NCI-H146 treated with DMSO at 0.1 percent for 48 hours (cell line): ENCODE data around the gene USP9Y.
"Not testable (repeated sequence)": the region's sequence is repeated elsewhere in the genome, so short reads cannot be mapped to it uniquely, and the experiment has no call there.

Source experiments
- DNase-seq: peaks from one replicate; lab custom pipeline; 2025; ENCODE audit not compliant: unreplicated experiment; lab: John Stamatoyannopoulos, UW

The USP9Y gene, protein sequence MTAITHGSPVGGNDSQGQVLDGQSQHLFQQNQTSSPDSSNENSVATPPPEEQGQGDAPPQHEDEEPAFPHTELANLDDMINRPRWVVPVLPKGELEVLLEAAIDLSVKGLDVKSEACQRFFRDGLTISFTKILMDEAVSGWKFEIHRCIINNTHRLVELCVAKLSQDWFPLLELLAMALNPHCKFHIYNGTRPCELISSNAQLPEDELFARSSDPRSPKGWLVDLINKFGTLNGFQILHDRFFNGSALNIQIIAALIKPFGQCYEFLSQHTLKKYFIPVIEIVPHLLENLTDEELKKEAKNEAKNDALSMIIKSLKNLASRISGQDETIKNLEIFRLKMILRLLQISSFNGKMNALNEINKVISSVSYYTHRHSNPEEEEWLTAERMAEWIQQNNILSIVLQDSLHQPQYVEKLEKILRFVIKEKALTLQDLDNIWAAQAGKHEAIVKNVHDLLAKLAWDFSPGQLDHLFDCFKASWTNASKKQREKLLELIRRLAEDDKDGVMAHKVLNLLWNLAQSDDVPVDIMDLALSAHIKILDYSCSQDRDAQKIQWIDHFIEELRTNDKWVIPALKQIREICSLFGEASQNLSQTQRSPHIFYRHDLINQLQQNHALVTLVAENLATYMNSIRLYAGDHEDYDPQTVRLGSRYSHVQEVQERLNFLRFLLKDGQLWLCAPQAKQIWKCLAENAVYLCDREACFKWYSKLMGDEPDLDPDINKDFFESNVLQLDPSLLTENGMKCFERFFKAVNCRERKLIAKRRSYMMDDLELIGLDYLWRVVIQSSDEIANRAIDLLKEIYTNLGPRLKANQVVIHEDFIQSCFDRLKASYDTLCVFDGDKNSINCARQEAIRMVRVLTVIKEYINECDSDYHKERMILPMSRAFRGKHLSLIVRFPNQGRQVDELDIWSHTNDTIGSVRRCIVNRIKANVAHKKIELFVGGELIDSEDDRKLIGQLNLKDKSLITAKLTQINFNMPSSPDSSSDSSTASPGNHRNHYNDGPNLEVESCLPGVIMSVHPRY (N-terminal part only)

GRCh38 chrY:12701181-12701695, at the start of gene USP9Y:
Gene USP9Y (plus strand): TSS chrY:12701231. CDS start chrY:12709448, 8,217 bp downstream.
- no peak for DNase-seq

GRCh38 chrY:12651621-12652036, 49.4 kb upstream of the USP9Y start:
- no peak for DNase-seq

- no peak for DNase-seq
These were observed 39.0 kb upstream of the USP9Y start for GRCh38 chrY:12661745-12662681.

DNA sequence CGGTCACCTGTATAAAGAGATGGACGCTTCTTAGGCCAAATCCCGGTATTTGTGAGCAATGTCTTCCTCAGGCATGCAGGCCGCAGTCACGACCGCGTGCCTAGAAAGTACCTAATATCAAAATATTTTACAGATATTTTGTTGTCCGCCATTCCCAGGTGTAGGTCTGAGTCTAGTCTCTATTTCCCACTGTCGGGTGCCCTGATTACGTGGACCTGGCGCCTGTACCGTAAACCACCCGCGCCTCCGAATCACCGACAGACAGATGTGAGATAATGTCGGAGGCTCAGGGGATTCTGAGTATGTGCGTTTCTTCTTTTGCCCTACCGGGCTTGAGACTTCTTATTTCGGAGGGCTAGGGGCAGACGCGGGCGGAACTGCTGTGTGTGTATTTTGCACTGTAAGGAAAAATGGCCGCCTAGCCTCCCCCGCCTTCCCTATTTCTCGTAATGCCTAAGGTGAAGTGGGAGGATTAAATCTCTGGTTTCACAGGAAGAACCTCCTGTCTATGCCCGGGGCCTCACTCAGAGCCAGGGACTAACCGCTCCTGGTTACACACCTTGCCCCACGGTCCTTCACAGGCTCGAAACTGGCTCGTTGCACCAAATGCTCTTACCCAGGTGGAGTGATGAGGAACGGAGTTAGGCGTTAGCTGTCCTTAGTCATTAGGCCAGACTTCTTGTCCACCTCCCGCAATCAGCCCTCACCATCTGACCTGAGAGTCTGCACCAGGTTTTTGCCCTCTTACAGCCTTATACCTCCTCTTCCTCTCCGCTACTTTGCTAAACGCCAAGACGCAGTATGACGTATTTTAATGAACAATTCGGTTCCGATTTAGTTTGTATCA, 38.1 kb upstream of the USP9Y start:
- no peak for DNase-seq

DNA sequence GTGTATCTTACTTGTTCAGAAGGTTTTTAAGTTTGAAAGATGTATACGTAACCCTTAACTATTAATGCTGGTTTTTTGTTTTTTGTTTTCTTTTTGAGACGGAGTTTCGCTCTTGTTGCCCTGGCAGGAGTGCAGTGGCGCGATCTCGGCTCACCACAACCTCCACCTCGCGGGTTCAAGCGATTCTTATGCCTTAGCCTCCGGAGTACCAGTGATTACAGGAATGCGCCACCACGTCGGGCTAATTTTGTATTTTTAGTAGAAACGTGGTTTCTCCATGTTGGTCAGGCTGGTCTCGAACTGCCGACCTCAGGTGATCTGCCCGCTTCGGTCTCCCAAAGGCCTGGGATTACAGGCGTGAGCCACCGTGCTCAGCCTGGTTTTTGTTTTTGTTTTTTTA, 37.2 kb upstream of the USP9Y start:
- not testable (repeated sequence) for DNase-seq

DNA sequence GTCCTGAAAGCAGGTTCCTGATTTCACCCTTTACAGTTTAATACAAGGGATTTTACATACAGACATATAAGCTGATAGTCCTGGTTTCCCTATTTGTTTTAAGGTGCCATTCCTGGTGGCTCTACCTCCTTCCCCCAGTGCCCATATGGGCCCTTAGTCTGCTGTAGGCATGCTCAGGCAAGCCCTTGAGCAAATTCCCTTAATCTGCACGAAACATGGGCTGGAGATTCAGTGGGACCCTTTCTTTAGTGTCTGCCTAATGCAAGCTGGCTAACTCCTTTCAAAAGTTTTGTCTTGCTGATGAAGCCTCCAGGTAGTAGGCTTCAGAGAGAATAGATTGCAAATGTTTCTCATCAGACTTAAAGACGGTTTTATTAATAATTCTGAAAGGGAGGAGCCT, 22.9 kb upstream of the USP9Y start:
- DNase-seq = no peak

DNA sequence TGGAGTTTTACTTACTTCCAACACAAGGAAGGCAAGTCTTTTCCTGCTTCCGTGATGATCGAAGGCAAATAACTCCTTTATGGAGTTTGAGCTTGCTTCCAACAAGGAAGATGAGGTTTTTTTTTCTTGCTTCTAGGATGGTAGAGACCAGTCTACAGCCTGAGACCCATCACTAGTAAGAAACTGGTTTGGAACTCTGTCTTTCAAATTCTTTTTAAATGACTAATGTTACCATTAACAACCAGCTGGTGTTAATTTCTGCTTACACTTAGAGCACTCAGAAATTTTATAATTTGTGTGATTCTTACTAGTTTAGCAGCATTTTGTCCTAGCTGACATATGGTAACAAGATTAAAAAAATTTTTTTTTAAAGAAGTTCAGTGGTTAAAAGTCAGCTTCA, 19.5 kb upstream of the USP9Y start:
- DNase-seq = no peak

DNA sequence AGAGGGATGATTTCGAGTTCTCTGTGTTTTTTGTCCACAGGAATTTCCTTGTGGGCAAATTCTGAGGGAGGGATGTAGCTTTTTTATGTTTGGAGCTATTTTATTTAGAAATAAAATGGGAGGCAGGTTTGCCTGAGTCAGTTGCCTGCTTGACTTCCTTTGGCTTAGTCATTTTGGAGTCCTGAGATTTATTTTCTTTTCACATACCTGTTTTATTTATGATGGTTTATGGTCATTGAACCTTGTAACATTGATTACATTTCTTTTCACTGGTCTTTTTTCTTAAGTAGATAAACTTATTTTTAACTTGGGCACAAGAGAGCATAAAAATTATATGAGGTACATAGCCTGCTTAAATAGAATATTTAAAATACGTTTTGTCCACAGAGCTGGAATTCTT, 12.7 kb upstream of the USP9Y start:
- no peak for DNase-seq

GRCh38 chrY:12700087-12700486, 944 bp upstream of the USP9Y start:
- DNase-seq = no peak

GRCh38 chrY:12702174-12702573, 1.1 kb downstream of the USP9Y start:
- no peak for DNase-seq

DNA sequence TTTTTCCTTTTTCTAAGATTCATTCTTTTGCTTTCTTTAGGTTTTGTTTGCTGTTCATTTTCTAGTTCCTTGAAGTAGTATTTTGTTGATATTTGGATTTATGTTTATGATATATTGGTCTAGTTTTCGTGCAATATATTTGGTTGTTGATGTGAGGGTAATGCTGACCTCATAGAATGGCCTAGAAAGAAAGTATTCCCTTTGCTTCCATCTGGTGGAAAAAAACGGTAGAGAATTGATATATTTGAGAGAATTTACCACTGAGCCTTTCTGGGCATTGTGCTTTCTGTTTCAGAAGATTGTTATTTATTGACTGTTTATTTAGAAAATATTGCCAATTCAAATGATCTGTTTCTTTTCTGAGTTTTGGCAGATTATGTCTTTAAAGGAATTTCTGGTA, 9.4 kb downstream of the USP9Y start:
- DNase-seq = no peak

DNA sequence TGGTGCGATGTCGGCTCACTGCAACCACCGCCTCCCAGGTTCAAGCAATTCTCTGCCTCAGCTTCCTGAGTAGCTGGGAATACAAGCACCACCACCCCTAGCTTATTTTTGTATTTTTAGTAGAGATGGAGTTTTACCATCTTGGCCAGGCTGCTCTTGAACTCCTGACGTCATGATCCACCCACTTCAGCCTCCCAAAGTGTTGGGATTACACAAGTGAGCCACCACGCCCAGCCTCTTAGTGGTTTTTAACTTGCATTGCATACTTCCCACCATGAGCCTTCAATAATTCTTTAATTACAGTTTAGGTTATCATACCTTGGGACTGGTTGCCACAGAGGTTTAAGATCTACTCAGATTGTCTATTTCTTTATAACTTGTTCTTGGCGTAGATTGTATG, 14.3 kb downstream of the USP9Y start:
- no peak for DNase-seq

GRCh38 chrY:12729746-12730145, 28.7 kb downstream of the USP9Y start:
- DNase-seq = no peak

GRCh38 chrY:12733625-12734024, 32.6 kb downstream of the USP9Y start:
- no peak for DNase-seq

DNA sequence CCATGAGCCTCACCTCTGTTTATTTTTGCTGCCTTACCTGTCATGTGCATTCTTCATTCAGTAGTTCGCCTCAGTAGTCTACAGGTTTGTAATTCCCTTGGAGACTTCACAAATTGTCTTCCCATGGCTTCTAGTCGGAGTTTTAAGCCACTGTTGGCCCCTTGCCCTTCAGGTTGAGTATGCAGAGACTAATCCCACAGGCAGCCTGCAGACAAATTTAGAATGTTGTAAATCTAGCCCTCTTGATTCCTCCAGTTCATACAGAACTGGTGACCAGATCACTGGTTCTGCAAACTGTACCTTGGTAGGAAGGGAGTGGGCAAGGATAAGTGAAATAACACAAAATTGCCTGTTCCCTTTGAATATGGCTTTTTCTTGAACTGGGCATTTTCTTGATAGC, 33.0 kb downstream of the USP9Y start:
- DNase-seq = no peak

DNA sequence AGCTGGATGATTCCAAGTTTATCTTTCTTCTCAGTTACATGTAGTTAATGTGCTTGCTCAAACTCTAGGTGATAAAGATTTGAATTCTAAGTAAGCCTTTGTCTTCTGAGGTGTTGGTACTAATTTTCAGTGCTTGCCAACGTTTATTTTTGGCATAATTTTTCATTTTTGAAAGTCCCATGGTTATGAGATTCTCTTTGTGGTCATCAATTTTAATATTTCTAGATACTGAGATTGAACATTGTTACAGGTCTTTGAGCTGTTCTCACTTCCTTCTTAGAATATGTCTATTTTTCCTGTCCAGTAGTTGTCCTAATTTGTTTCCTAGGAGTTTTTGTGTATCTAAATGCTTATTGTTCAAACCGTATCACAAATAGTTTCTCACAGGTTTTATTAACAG, 40.4 kb downstream of the USP9Y start:
- DNase-seq = no peak

GRCh38 chrY:12742725-12743124, 41.7 kb downstream of the USP9Y start:
- DNase-seq = no peak

DNA sequence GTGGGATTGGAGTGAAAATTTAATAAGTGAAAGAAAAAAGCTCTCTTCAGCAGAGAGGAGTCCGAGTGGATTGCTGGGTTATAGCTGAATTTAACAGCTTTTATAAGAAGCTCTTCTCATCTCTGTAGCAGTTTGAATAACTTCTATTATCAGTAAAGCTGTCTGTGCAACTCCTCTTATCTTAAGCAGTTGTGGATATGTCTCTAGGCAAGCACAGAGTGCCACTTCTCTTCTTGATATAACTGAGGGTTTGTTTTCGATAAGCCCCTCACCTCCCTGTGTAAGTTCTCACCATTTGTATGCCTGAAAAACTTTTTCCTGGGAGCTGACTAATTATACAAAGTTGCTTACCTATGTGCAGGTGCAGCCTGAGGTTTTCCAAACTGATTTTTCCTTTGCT, 43.1 kb downstream of the USP9Y start:
- no peak for DNase-seq

GRCh38 chrY:12749293-12749692, 48.3 kb downstream of the USP9Y start:
- no peak for DNase-seq

DNA sequence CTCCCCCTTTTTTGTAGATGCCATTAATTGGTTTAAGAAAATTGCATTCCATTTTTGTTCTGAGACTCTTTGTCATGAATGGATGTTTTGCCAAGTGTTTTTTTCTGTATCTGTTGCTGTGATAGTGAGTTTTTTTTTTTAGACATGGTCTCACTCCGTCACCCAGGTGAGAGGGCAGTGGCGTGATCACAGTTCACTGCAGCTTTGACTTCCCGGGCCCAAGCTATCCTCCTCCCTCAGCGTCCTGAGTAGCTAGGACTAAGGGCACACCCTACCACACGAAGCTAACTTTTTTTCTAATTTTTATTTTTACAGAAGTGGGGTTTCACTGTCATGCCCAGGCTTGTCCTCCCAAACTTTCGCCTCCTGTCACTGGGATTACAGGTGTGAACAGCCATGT, 51.8 kb downstream of the USP9Y start:
- no peak for DNase-seq
